HCT116 (cell line): ENCODE data around the gene STON2.

ENCODE experiments used
- CTCF ChIP-seq, 3 experiments: fragments of 200-600 bp in 1 of 3; sonication (generic) in 1 of 3; IDR thresholded peaks in 2 of 3; conservative IDR thresholded peaks in 1 of 3; 2 replicates each; pipeline ENCODE4 v1.5.1; 2012 to 2017; ENCODE audit warnings: low read depth in 2 of 3, low read length in 2 of 3, antibody characterized with exemption in 1 of 3, borderline replicate concordance in 1 of 3, control low read depth in 1 of 3, mild to moderate bottlenecking in 1 of 3, mixed read lengths in 1 of 3, mixed run types in 1 of 3, moderate library complexity in 1 of 3; ENCODE audit not compliant: insufficient read depth in 1 of 3
- SIN3A ChIP-seq: IDR thresholded peaks from 2 replicates; pipeline ENCODE4 v1.6.1; 2012; ENCODE audit warnings: low read depth

- TF ChIP-seq CTCF (IDR thresholded peaks at IDR 0.05 in 2 of 3, conservative IDR thresholded peaks at IDR 0.05 in 1 of 3; ENCODE audit: borderline replicate concordance in 1 of 3, insufficient read depth in 1 of 3, low read depth in 2 of 3, low read length in 2 of 3), result no peak
- no peak for TF ChIP-seq SIN3A
Measured at GRCh38 chr14:81272317-81272716, 127.8 kb downstream of the STON2 start.
